ENCODE measurements around the gene TRAPPC3L.

The TRAPPC3L gene
- 0 reads per million in 2 donors for total RNA-seq

DNA sequence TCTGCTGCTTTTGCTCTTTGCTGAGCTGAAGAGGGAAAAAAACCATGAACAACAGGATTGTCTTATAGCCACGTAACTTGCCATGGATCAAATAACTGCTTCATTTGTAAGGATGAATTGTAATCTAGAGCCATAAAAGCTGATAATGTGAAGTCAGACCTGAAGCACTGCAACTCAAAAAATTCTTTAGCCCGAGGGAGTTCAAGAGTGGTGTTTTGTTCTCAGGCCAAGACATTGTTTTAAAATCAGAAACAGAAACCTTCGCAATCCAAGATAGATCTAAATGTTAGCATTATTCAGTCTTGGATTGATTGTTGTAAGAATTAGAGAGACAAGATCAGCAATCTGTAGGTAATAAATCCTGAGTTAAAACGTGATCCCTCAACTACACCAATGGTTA lies at the start of gene TRAPPC3L:
Gene TRAPPC3L (minus strand): TSS at position 34 of the 400 bp plus-strand sequence. CDS start 170 bp downstream, outside the sequence.
- DNase-seq = no peak

DNA sequence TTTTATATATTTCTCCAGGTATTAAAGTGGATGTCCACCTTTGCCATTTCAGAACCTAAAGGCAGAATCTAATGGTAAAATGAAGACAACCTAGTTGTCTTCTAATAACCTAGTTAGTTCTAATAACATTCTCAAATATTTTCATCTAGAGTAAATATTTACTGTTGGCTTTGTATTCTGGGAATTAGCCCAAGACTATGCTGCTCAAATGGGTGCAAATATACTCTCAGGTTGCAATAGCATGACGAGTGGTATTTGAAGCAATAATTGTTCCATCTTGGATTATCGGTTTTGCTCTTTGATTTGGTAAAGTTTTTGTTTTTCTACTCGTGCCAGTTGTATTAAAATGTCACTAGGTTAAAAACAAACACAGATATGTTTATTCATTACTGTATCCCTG lies 49.8 kb upstream of the TRAPPC3L start:
- DNase-seq = no peak

DNA sequence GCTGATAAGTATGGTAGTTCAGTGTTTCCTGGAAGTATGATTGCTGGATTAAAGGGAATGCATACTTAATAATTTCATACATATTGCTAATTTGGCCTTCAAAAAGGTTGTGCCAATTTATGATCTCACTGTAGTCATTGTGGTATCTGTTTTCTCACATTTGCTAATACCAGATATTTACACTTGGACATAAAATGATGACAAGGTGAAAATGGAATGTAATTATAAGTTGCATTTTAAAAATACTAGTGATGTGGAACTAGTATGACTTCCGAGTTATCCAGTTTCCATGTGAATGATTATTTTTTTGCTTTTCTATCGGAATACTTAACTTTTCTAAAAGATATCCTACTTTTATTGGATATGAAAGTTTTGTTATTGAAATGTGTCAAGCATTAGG lies 41.3 kb upstream of the TRAPPC3L start:
- no peak for DNase-seq

DNA sequence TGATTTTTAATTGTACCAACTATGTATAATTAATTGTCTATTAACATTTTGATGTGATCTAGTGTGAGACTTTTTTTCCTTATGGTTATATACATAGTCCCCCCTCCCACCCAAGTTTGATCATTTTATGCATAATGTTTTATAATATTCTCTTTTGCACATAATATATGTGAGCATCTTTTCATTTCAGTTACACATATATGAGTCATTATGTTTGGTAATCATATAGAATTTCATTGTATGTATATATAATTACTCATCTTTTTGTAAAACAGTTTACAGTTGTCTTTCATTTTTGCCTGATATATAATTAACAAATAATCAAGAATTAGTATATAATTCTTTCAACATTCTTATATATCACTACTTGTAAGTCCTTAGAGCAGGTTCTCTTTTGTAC lies 40.8 kb upstream of the TRAPPC3L start:
- no peak for DNase-seq

DNA sequence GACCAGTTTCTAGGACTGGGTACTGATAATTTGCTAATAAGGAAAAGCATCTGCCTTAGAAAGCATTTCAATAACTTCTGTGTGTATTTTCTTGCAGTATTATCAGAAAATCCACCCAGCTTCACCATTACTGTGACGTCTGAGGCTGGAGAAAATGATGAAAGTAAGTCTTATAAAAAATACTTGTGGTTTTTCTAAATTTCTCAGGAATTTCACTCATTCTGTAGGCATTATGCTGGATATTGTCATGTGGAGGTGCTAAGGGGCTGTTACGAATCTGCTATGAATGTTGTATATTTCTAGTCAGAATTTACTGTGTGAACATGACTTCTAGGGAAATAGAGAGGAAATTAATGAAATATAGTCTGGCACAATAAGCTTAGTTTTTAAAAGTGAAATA lies 34.7 kb upstream of the TRAPPC3L start:
- DNase-seq = no peak

DNA sequence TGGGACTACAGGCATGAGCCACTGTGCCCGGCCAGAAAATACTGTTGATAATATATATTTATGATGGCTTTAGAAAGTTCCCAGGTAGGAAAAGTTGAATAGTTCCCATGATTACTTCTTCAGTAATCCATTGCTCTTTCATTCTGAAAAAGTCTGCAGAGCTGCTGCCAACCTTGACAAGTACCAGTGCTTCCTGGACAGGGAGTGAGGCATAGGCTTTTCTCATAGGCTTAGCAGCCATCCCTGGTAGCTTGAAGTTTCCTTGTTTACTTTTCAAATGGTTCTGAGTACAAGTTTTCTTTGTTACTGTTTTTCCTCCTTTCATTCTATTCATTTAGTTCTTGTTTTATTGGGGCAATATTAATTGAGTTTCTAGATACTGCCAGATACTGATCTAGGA lies 33.7 kb upstream of the TRAPPC3L start:
- DNase-seq = no peak

DNA sequence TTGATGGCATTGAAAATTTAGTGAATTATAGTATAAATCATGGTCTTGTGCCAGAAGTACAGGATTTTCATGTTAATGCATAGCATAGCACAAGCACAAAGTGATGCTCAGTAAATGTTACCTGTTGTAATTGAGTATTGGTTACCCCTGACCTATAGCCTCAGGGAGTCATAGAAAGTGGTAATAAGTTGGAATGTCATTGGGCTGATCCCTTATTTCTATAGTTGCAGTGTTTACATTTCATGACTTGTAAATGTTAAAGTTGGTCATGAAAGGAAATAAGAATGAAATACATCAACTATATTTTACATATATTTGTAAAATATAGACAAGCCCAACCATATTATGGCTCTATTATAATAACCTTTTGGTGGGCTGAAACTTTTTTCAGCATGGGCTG lies 32.9 kb upstream of the TRAPPC3L start:
- no peak for DNase-seq

DNA sequence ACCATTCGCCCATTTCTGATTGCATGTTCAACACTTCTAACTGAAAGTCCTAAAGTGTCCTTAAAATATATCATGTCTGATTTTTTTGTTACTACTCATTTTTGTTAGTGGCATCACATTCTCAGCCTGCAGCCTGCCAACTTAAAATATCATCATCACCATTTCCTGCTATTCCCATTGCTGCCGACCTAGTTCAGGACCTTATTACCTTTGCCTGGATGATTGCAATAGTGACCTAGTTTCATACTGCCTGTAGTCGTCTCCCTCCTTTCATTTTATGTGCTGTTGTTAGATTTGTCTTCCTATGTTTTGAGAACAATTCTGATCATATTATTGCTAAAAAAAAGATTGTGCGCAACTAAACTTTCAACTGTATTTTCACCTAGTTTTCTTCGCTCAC lies 32.0 kb upstream of the TRAPPC3L start:
- DNase-seq = no peak

DNA sequence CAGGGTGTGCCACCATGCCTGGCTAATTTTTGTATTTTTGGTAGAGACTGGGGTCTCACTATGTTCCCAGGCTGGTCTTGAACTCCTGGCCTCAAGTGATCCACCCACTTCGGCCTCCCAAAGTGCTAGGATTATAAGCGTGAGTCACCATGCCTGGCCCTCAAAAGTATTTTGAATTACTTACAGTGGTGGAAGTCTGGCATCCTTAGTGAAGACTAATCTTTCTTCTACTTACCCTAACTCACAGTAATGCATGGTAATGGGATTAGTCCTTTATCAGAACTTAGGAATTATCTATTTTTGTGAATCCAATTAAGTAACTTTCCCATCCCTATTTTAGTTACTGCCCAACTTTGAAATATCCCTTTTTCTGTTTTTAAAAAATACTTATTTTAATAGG lies 29.7 kb upstream of the TRAPPC3L start:
- DNase-seq = no peak

DNA sequence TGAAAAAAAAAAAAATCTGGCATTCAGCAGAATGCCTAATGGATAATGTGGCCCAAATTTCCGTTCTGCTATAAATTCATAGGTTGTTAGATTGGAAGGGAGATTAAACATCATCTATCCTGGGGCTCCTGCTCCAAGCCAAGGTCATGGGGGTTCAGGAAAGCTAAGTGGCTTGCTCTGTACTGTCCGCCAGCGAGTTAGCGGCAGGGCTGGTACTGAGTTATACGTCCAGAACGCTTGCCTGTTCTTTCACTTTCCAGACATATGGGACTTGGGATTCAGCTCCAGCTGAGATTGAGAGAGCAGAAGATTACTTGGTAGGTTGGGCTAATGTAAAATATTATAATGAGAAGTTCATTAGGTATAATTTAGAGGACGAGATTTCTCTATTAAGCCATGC lies 26.7 kb upstream of the TRAPPC3L start:
- DNase-seq = no peak

DNA sequence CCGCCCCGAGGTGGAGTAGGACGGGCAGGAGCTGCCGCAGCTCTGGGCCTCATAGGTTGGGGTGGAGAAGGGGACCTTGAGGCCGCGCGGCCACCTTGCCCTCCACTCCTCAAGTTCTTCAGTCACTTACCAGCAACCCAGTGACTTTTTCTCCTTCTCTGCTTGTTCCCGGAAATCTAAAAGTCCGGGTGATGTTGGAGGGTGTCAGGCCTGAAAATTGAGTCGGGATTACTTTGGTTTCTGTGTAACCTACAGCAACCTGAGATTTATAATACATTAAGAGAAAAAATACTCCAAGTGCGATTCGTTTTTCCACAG lies 26.2 kb upstream of the TRAPPC3L start:
- no peak for DNase-seq

DNA sequence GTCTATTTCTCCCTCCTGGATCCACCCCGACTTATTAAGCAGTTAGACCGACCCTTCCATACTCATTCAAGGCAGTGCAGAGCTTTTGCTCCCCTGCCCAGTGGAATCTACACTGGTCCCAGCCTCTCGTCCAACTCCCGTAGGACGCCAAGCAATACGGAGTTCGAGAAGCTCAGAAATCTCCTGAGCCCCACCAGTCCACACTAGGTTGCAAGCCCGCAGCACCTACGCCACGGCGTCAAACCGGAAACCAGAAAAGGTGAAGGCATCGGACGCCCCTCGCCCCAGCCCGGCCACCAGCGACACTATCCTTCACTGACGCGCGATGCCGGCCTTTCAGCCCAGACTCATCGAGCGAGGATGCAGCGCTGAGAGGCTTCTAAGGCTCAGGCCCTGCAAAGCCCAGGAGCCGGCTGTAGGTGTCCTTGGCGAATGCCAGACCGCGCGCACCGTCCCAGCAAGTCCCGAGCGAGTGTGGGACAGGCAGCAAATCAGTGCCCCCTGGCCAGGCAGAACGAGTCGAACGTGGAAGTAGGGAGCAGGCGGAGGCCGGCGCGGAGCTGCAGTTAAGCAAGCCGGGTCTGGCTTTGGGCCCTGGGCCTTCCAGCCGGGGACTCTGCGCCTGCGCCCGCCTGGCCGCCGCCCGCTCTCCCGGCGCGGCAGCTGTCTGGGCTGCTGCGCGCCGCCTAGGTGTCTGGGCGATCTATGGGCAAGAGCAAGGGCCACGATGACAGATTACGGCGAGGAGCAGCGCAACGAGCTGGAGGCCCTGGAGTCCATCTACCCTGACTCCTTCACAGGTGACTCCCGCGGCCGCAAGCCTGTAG lies 25.6 kb upstream of the TRAPPC3L start, which contains the start of gene RWDD1:
Gene RWDD1 (plus strand): TSS at position 649 of the 827 bp plus-strand sequence. CDS start 79 bp downstream, at position 728.
- peak; percentile 95 for DNase-seq

DNA sequence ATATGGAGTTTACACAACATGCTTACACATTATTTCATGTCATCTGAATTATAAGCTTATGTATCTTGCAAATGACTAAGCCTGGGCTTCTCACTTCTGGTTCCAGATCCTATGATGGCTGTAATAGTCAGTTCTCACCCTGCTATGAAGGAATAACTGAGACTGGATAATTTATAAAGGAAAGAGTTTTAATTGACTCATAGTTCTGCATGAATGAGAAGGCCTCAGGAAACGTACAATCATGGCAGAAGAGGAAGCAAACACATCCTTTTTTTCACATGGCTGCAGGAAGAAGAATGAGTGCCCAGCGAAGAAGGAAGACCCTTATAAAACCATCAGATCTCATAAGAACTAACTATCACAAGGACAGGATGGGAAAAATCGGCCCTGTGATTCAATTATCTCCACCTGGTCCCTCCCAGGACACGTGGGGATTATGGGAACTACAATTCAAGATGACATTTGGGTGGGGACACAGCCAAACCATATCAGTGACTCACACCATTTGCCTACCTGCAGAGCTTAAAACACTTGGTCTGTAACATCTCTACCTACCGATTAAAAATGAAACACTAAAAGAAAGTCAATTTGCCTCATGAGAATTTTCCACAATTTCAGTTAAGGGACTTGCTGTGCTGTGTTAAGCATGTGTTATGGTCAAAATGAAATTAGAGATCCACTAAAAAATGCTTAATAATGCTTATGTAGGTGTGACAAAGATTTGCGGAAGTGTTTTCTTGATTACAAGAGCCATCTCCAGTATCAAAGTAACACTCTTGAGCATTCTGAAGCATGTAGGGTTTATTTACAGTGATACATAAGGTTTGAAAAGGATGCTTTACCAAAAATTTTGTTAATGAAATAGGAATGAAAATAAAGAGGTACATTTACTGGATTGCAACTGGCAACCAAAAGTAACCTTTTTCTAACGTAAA lies 23.6 kb upstream of the TRAPPC3L start:
- DNase-seq = no peak

DNA sequence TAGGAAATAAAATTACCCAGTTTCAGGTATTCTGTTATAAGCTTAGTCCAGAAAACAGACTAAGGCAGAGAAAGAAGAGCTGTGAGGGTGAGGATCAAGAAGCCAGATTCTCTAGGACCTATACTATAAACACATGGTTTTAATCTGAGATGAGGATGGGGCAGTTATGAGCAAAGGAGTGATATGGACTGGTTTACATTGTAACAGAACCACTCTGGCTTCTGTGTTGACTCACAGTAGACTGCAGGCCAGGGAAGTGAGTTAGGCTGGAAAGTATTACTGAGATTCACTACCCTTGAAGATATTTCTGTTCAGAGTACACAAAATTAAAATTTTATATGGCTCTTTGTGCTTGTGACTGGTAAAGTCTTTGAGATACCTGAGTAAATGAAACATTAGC lies 22.6 kb upstream of the TRAPPC3L start:
- no peak for DNase-seq

DNA sequence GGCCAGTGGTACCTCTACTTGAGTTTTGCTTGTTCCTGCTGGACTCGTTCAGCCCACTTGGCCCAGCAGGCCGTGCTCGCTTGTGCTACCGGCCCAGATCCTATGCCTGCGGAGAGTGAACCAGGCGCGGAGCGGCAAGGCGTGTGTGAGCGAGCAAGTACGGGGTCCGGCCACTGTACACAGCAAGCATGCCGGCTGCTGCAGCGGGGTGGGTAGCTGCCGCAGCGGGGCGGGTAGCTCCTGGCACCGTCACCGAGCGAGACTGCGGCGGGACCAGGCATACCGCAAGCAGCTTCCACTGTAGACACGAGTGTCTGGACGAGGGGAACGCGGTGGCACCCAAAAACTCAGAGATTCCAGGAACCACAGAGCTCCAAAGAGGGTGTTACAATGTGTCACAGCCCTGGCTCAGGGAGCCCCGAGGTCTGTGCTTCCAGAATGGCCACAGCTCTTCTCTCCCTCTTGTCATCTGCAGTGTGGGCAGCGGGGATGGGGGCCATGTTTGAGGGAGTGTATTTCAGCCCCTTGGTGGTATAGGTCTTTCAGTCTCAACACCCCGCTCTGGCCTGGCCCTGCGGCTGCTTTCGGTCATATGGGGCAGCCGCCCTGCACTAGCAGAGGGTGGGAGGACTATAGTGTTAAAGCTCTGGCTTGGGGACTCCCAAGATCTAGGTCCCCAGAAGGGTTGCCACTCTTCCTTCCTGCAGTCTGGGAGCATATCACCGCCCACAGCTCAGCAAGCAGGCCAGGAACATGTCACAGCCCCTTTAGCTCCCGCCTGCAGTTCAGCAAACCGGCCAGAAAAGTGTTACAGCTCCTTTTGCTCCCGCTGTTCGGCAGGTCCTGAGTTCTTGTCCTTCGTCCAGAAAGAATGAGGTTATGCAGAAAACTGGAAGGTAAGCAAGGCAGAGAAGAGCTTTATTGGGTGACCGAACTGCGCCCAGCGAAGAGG lies 19.7 kb upstream of the TRAPPC3L start:
- DNase-seq = no peak

DNA sequence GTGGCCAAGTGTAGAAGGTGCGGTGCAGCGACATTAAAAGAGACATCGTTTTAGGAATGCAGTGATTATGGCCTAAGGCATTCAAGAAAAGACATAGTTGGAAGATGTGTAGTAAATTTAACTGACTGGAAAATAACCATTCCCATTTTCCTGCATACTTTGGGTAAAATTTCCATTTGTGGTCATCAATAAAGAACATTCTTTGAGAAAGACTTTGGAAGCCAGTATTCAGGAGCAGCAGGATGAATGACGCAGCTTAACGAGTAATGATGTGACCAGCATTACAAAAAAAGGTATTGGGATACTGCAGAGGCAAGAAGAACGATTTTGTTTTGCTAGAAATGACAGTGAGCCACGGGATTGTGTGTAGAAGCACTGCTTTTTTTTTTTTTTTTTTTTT lies 18.8 kb upstream of the TRAPPC3L start:
- DNase-seq = no peak

DNA sequence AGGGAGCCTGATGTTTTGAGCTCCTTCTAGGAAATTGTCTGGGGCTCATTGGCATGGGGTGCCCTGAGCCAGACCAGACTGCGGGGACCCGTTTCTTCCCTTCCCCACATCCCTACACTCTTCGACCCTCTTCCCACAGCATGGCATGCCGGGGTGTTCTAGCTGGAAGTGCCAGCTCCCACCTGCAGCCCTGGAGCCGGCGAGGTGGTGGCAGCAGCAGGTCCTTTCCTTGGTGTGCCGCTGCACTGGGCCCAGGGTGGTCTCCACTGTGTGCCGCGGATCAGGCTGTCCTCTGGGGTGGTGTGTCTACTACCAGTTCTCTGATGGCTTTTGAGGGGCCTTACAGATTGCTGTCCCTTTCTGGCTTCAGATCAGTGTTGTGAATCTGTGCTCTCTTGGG lies 18.3 kb upstream of the TRAPPC3L start:
- DNase-seq = no peak

DNA sequence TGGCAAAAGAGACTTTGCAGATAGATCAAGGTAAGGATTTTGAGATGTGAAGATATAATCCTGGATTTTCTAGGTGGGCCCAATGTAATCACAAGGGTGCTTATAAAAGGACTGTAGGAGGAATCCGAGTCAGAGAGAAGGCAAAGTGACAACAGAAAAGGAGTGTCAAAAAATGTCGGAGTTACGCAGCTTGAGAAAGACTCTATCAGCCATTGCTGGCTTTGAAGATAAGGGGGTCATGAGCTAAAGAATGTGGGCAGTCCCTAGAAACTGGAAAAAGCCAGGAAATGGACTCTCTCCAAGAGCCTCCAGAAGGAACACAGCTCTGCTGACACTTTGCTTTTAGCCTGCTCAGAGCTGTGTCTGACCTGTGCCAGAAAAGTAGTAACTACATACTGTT lies 17.1 kb upstream of the TRAPPC3L start:
- no peak for DNase-seq

DNA sequence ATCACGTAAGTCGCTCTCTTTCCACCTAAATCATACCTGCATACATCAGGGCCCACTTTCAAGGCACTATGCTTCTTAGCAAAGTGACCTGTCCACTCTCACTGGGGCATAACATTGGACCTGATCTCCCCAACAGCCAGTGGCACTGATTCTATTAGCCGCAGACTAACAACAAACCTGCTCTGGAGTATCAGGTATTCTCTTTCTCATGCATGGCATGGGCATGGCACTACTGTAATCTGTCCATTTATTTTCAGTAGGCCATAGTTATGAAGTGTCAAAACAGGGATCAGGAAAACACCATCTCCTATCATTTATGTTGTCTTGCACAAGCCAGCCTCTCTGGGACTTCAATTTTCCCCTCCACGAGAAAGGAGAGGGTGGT lies 16.5 kb upstream of the TRAPPC3L start:
- DNase-seq = no peak

DNA sequence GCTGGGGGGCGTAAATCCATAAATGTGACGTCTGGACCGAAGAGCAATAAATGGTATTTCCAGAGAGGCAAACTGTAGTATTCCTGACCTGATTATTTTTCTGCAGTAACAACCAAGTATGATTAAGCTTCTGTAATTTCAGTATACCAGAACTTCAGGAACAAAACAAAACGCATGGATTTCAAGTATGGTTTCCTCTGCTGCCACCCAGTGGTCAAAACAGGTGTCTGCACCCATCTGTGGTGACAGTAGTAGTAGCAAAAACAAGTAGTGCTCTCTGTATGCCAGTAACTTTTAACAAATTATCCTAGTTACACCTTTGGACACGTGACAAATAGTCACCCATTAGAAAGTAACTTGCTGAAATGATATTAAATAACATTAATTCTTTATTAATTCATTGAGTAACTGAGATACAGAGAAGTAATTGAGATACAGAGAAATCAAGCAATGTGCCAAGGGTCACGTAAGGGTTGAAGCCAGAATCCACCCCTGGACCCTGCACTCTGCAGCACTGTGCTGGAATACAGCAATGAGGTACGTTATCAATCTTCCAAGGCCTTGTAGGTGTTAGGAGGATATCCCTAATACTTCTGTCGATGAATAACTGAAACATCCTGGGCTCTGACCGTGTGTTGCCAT lies 16.0 kb upstream of the TRAPPC3L start:
- peak; percentile 55 for DNase-seq

DNA sequence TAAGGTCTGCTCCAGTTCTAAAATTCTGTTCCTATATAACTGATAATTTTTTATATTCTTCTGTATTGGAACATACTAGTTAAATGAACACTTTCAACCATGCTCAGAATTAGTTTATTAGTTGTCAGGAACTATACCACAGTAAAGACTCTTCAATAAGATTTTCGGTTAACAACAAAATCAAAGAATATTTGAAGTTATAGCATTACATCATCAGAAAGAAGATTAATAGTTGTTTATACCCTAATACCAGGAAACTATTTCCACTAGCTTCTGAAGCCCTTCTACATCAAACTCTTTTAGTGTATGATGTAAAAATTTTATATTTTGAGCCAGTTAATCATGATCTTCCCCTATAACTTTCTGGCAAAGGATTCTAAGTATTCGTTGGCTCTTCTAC lies 14.6 kb upstream of the TRAPPC3L start:
- DNase-seq = no peak

DNA sequence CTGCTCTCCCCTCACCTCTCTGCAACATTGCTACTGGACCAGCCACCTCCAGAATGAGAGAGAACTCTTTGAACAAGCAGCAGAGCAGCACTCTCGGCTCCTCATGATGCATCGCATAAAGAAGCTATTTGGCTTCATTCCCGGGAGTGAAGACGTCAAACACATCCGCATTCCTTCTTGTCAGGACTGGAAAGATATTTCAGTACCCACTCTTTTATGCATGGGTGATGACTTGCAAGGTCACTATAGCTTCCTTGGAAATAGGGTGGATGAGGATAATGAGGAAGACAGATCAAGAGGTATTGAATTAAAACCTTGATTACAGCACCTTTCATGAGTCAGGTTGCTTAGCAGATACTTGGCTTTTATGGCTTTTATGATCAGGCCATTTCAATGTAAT lies 12.4 kb upstream of the TRAPPC3L start:
- DNase-seq = no peak

Data from T-helper 9 cell (primary cell).